HepG2 (cell line): ENCODE data around the gene CCNG1. TPM values are rescaled to one million over a fixed set of nuclear protein-coding genes. Genes with fewer than 3 reads are reported as not detected.

ENCODE experiments used
- BRCA1 ChIP-seq: sonication (generic); formaldehyde crosslinking; IDR thresholded peaks from 2 replicates; pipeline ENCODE4 v1.4.0; 2020; ENCODE audit warnings: missing genetic modification reagents
- GATAD1 ChIP-seq: IDR thresholded peaks from 2 replicates; pipeline ENCODE4 v1.6.1; 2016; ENCODE audit warnings: missing genetic modification reagents, missing compliant biosample characterization
- HIC2 ChIP-seq: sonication (generic); formaldehyde crosslinking; IDR thresholded peaks from 2 replicates; pipeline ENCODE4 v1.9.0; 2022; ENCODE audit warnings: low read depth, missing genetic modification reagents
- MEIS1 ChIP-seq: sonication (generic); formaldehyde crosslinking; IDR thresholded peaks from 2 replicates; pipeline ENCODE4 v1.9.0; 2021; ENCODE audit warnings: mild to moderate bottlenecking, missing genetic modification reagents, moderate library complexity, borderline replicate concordance
- SIN3A ChIP-seq: IDR thresholded peaks from 2 replicates; pipeline ENCODE4 v1.6.1; 2011; ENCODE audit warnings: low read depth, mild to moderate bottlenecking, control low read depth, low read length, borderline replicate concordance
- SMYD3 ChIP-seq: sonication (generic); formaldehyde crosslinking; IDR thresholded peaks from 2 replicates; pipeline ENCODE4 v1.8.1; 2023; ENCODE audit warnings: mild to moderate bottlenecking, missing genetic modification reagents
- ZFP41 ChIP-seq: sonication (generic); formaldehyde crosslinking; IDR thresholded peaks from 2 replicates; pipeline ENCODE4 v1.4.0; 2020; ENCODE audit warnings: mild to moderate bottlenecking, missing genetic modification reagents, borderline replicate concordance
- ZHX2 ChIP-seq, 2 experiments: sonication (generic) in 1 of 2; formaldehyde crosslinking in 1 of 2; IDR thresholded peaks; 2 replicates each; pipeline versions ENCODE4 v1.6.1 to v1.9.0; 2014 to 2022; ENCODE audit warnings: antibody characterized with exemption in 1 of 2, borderline replicate concordance in 1 of 2, inconsistent platforms in 1 of 2, low read depth in 1 of 2, missing genetic modification reagents in 1 of 2
- ZMAT3 ChIP-seq: sonication (generic); formaldehyde crosslinking; conservative IDR thresholded peaks from 2 replicates; pipeline ENCODE4 v1.7.0; 2021; ENCODE audit warnings: missing genetic modification reagents
- ZNF142 ChIP-seq: sonication (generic); formaldehyde crosslinking; IDR thresholded peaks from 2 replicates; pipeline ENCODE4 v1.4.0; 2020; ENCODE audit warnings: missing genetic modification reagents
- ZNF333 ChIP-seq: sonication (generic); formaldehyde crosslinking; IDR thresholded peaks from 2 replicates; pipeline ENCODE4 v1.4.0; 2020; ENCODE audit warnings: mild to moderate bottlenecking, missing genetic modification reagents, borderline replicate concordance
- ZNF672 ChIP-seq: sonication (generic); formaldehyde crosslinking; IDR thresholded peaks from 2 replicates; pipeline ENCODE4 v1.8.1; 2022; ENCODE audit warnings: missing genetic modification reagents
- ZSCAN30 ChIP-seq: sonication (generic); formaldehyde crosslinking; IDR thresholded peaks from 2 replicates; pipeline ENCODE4 v1.5.0; 2020; ENCODE audit warnings: mild to moderate bottlenecking, missing genetic modification reagents
- polyA plus RNA-seq, 8 experiments: library from polyadenylated mRNA; depleted of rRNA in 3 of 8; stranded (reverse) in 7 of 8; unstranded in 1 of 8; fragments of >200 nt; fragmentation: Illumina TruSeq in 4 of 8; extraction: Trizol in 4 of 8; gene quantifications; 2 replicates each; pipeline versions ENCODE4 v1.2.1 to v1.2.3, GENCODE V29; 2011 to 2016; ENCODE audit warnings: low read depth in 4 of 8, missing spikeins in 1 of 8, mixed read lengths in 1 of 8; ENCODE audit not compliant: insufficient read depth in 1 of 8
- total RNA-seq, 5 experiments: library from RNA; depleted of rRNA; stranded (reverse); fragments of >200 nt; fragmentation: Illumina TruSeq; extraction: Trizol; gene quantifications; 2 replicates each; pipeline ENCODE4 v1.2.3, GENCODE V29; 2016; ENCODE audit warnings: low read depth in 1 of 5

CCNG1 gene
- total and polyA plus RNA-seq, 2 of the 13 experiments (the other 11 are each of a cell fraction or from before 2014, with no cell fraction given): 181 to 353 TPM

GRCh38 chr5:163459819-163460561 lies 22.6 kb downstream of the CCNG1 start, which contains the start of gene NUDCD2 (continued):
- TF ChIP-seq ZNF672 (CRISPR knock-in tag) (no peak), ZMAT3 (CRISPR knock-in tag) (peak; percentile 88), SMYD3 (CRISPR knock-in tag) (0 out of 2 replicates have a peak, but pooled peaks have one; percentile 67), HIC2 (CRISPR knock-in tag) (no peak), ZSCAN30 (CRISPR knock-in tag) (no peak), ZHX2 (IDR thresholded peaks at IDR 0.05; ENCODE audit: low read depth) (peak; percentile 88), ZHX2 (CRISPR knock-in tag; IDR thresholded peaks at IDR 0.05; ENCODE audit: borderline replicate concordance) (0 out of 2 replicates have a peak, but pooled peaks have one; percentile 69), SIN3A (peak; percentile 57; the same call in 1 of the 2 replicates), ZNF142 (CRISPR knock-in tag) (peak; percentile 85), BRCA1 (no peak), GATAD1 (CRISPR knock-in tag) (peak; percentile 51; the same call in 1 of the 2 replicates), ZFP41 (CRISPR knock-in tag) (peak; percentile 90), MEIS1 (CRISPR knock-in tag) (peak; percentile 90; the same call in 1 of the 2 replicates), ZNF333 (CRISPR knock-in tag) (no peak)
